Caco-2 (cell line): ENCODE results near the gene ATM. TPM values are rescaled to one million over a fixed set of nuclear protein-coding genes. Genes with fewer than 3 reads are reported as not detected.
"Not testable (repeated sequence)": the region's sequence is repeated elsewhere in the genome, so short reads cannot be mapped to it uniquely, and the experiment has no call there.

Experiments
- BruUV-seq: library from RNA; stranded (reverse); fragments of 400-500 nt; replicated peaks from 2 replicates; lab custom pipeline; 2021; lab: Mats Ljungman, UMichigan
- CTCF ChIA-PET: fragments of 300-600 bp; sonication (Branson Sonifier 250); formaldehyde crosslinking; loops from one replicate; lab custom pipeline; 2022; ENCODE audit warnings: antibody characterized with exemption; lab: Charles Lee
- POLR2A ChIA-PET: fragments of 300-600 bp; sonication (Branson Sonifier 250); formaldehyde crosslinking; loops from one replicate; lab custom pipeline; 2022; ENCODE audit warnings: antibody characterized with exemption; lab: Charles Lee
- DNase-seq, 2 experiments: peaks; one replicate each; pipeline versions ENCODE4 v3.0.0 to v3.0.0-alpha.2; 2020 to 2022
- H3K27me3 ChIP-seq: replicated peaks from 2 replicates; pipeline ENCODE4 v1.6.0; 2011; ENCODE audit warnings: low read length; ENCODE audit not compliant: control insufficient read depth, insufficient read depth
- H3K36me3 ChIP-seq: 2 replicates; pipeline ENCODE4 v1.5.1; 2011; ENCODE audit warnings: low read length; ENCODE audit not compliant: control insufficient read depth, insufficient read depth
- H3K4me1 ChIP-seq: fragments of 250-450 bp; sonication (Bioruptor Pico); 2 replicates; pipeline ENCODE4 v1.5.1; 2020; ENCODE audit warnings: mild to moderate bottlenecking
- H3K4me3 ChIP-seq: 2 replicates; pipeline ENCODE4 v1.5.1; 2011; ENCODE audit warnings: low read depth, mild to moderate bottlenecking, control low read depth, low read length
- H3K9me3 ChIP-seq: fragments of 250-450 bp; sonication (Bioruptor Pico); 2 replicates; pipeline ENCODE4 v1.5.1; 2020; ENCODE audit warnings: mild to moderate bottlenecking, moderate library complexity
- H3K27ac Mint-ChIP-seq: one replicate; pipeline ENCODE4 v1.8.0; 2022; ENCODE audit warnings: mixed read lengths; ENCODE audit not compliant: unreplicated experiment
- H3K27me3 Mint-ChIP-seq: one replicate; pipeline ENCODE4 v1.8.0; 2022; ENCODE audit warnings: mixed read lengths; ENCODE audit not compliant: insufficient read depth, unreplicated experiment
- H3K36me3 Mint-ChIP-seq: one replicate; pipeline ENCODE4 v1.8.0; 2022; ENCODE audit warnings: mild to moderate bottlenecking, mixed read lengths; ENCODE audit not compliant: insufficient read depth, unreplicated experiment
- H3K4me1 Mint-ChIP-seq: one replicate; pipeline ENCODE4 v1.8.0; 2022; ENCODE audit warnings: low read depth, mixed read lengths; ENCODE audit not compliant: unreplicated experiment
- H3K4me3 Mint-ChIP-seq: one replicate; pipeline ENCODE4 v1.8.0; 2022; ENCODE audit warnings: mild to moderate bottlenecking, moderate library complexity, mixed read lengths; ENCODE audit not compliant: unreplicated experiment
- H3K9me3 Mint-ChIP-seq: one replicate; pipeline ENCODE4 v1.8.0; 2022; ENCODE audit warnings: mixed read lengths; ENCODE audit not compliant: unreplicated experiment
- CTCF ChIP-seq, 2 experiments: fragments of 200-600 bp in 1 of 2; IDR thresholded peaks; 1 replicate in 1 of 2; 2 replicates in 1 of 2; pipeline versions ENCODE4 v1.5.1 to v1.8.0; 2011 to 2022; ENCODE audit warnings: antibody characterized with exemption in 1 of 2, control low read depth in 1 of 2, inconsistent platforms in 1 of 2, low read depth in 1 of 2, low read length in 1 of 2, mild to moderate bottlenecking in 1 of 2, moderate library complexity in 1 of 2; ENCODE audit not compliant: insufficient read depth in 1 of 2, severe bottlenecking in 1 of 2, unreplicated experiment in 1 of 2
- intact Hi-C: fragments of 100-400 bp; cut with micrococcal nuclease; formaldehyde crosslinking; loops from one replicate; pipeline ENCODE4 v1.10.0; 2022; ENCODE audit not compliant: unreplicated experiment
- total RNA-seq: library from RNA; stranded (reverse); gene quantifications from 2 replicates; pipeline ENCODE4 v1.2.3, GENCODE V29; 2022

ATM gene
- total RNA-seq, 1 experiment from 2014 or later, result 77.1 TPM

- TF ChIP-seq CTCF (IDR thresholded peaks at IDR 0.05; ENCODE audit: insufficient read depth in 1 of 2, low read depth in 1 of 2, low read length in 1 of 2, severe bottlenecking in 1 of 2, unreplicated experiment in 1 of 2), result no peak
- CTCF ChIA-PET, result no interaction called here
- Mint-ChIP-seq H3K27me3 (no peaks in the 10 kb centered on the region), H3K4me3 (no peak overlapping the region), H3K27ac (no peak overlapping the region), H3K36me3 (peaks cover 53% of the 10 kb centered on the region), H3K9me3 (no peaks in the 10 kb centered on the region), H3K4me1 (no peaks in the 10 kb centered on the region)
- no peak overlapping the region for H3K4me3 ChIP-seq
- H3K36me3 ChIP-seq, result 0 out of 2 replicates have a peak, but pooled peaks cover 1% of the 10 kb centered on the region
- POLR2A ChIA-PET, result no interaction called here
- H3K9me3 ChIP-seq, result no peaks in the 10 kb centered on the region
- intact Hi-C loops, result no loop called here
- no peak for DNase-seq
- H3K4me1 ChIP-seq, result no peaks in the 10 kb centered on the region
- H3K27me3 ChIP-seq, result no peaks in the 10 kb centered on the region
- no TSS peak for BruUV-seq
These were observed 30.3 kb downstream of the ATM start for GRCh38 chr11:108253176-108253575.

GRCh38 chr11:108269583-108269982 is 46.7 kb downstream of the ATM start:
- no peaks in the 10 kb centered on the region for H3K27me3 Mint-ChIP-seq
- Histone ChIP-seq H3K4me3 (no peak overlapping the region), H3K9me3 (0 out of 2 replicates have a peak, but pooled peaks cover 2% of the 10 kb centered on the region), H3K4me1 (no peaks in the 10 kb centered on the region), H3K27me3 (no peaks in the 10 kb centered on the region), H3K36me3 (peaks cover 4% of the 10 kb centered on the region; the same call in 1 of the 2 replicates)
- intact Hi-C loops, result no loop called here
- H3K36me3 Mint-ChIP-seq, result peaks cover 27% of the 10 kb centered on the region
- H3K27ac Mint-ChIP-seq, result no peak overlapping the region
- no TSS peak for BruUV-seq
- ChIA-PET CTCF (no interaction called here), POLR2A (no interaction called here)
- no peak overlapping the region for H3K4me3 Mint-ChIP-seq
- H3K4me1 Mint-ChIP-seq, result no peaks in the 10 kb centered on the region
- no peak for DNase-seq
- H3K9me3 Mint-ChIP-seq, result no peaks in the 10 kb centered on the region
- no peak for TF ChIP-seq CTCF (IDR thresholded peaks at IDR 0.05; ENCODE audit: insufficient read depth in 1 of 2, low read depth in 1 of 2, low read length in 1 of 2, severe bottlenecking in 1 of 2, unreplicated experiment in 1 of 2)

- H3K4me1 Mint-ChIP-seq, BruUV-seq, H3K4me1 ChIP-seq, DNase-seq, H3K27me3 ChIP-seq, H3K9me3 Mint-ChIP-seq, H3K36me3 ChIP-seq, CTCF ChIA-PET, H3K27ac Mint-ChIP-seq, H3K4me3 Mint-ChIP-seq, H3K9me3 ChIP-seq, H3K27me3 Mint-ChIP-seq, POLR2A ChIA-PET, intact Hi-C loops, H3K4me3 ChIP-seq: not testable (repeated sequence)
- peaks cover 34% of the 10 kb centered on the region for H3K36me3 Mint-ChIP-seq
These were observed 54.2 kb downstream of the ATM start for GRCh38 chr11:108276985-108277616.
